Adrenal gland (tissue), 12 donors: Measurements from ENCODE around the gene POU2F3. TPM values are rescaled to one million over a fixed set of nuclear protein-coding genes. Genes with fewer than 3 reads are reported as not detected.

ENCODE experiments used
- DNase-seq, 7 donors: peaks; one replicate each; pipeline ENCODE4 v3.0.0-alpha.2; 2019 to 2020
- H3K27ac ChIP-seq, 5 donors: fragments of 200-600 bp; sonication (generic) in 4 of 5; 1 replicate in 3 of 5; 2 replicates in 2 of 5; pipeline versions ENCODE4 v1.5.1 to v1.8.0; 2016 to 2020; ENCODE audit warnings: mild to moderate bottlenecking in 1 of 5
- H3K27me3 ChIP-seq: fragments of 200-600 bp; 2 replicates; pipeline ENCODE4 v1.8.0; 2021
- H3K36me3 ChIP-seq, 2 donors: fragments of 200-600 bp; replicated peaks in 1 of 2; 1 replicate in 1 of 2; 2 replicates in 1 of 2; pipeline versions ENCODE4 v1.5.1 to v1.8.0; 2018 to 2022
- H3K4me1 ChIP-seq, 2 donors: fragments of 200-600 bp; replicated peaks in 1 of 2; 1 replicate in 1 of 2; 2 replicates in 1 of 2; pipeline versions ENCODE4 v1.5.1 to v1.8.0; 2018 to 2021
- H3K4me3 ChIP-seq, 4 donors: fragments of 200-600 bp; sonication (generic) in 3 of 4; one replicate each; pipeline ENCODE4 v1.5.1; 2016 to 2018
- H3K9me3 ChIP-seq, 3 donors: fragments of 200-600 bp; sonication (generic) in 1 of 3; replicated peaks in 1 of 3; 1 replicate in 2 of 3; 2 replicates in 1 of 3; pipeline versions ENCODE4 v1.5.1 to v1.8.0; 2016 to 2021
- CTCF ChIP-seq, 6 experiments: fragments of 450-650 bp in 4 of 6; fragments of 200-600 bp in 2 of 6; sonication (generic) in 1 of 6; IDR thresholded peaks; 1 replicate in 5 of 6; 2 replicates in 1 of 6; pipeline versions ENCODE4 v1.5.1 to v1.8.0; 2016 to 2021; ENCODE audit warnings: antibody characterized with exemption in 6 of 6, mild to moderate bottlenecking in 2 of 6, moderate library complexity in 1 of 6
- POLR2A ChIP-seq, 2 donors: fragments of 450-650 bp; IDR thresholded peaks; one replicate each; pipeline ENCODE4 v1.6.1; 2017; ENCODE audit warnings: antibody characterized with exemption in 2 of 2, mild to moderate bottlenecking in 2 of 2, moderate library complexity in 1 of 2
- WGBS, 4 donors: extraction: QIAGEN DNeasy Blood & Tissue Kit in 2 of 4; methylation state at CpG; one replicate each; pipeline versions ENCODE4 v1.1.5 to v1.1.7; 2013 to 2017; 5-methylcytosine and 5-hydroxymethylcytosine counted together
- intact Hi-C, 2 donors: fragments of 100-400 bp; cut with DNase I; formaldehyde crosslinking; loops; one replicate each; pipeline versions ENCODE4 v1.14.1 to v1.15.0; 2022 to 2023
- polyA plus RNA-seq, 3 donors: library from polyadenylated mRNA; stranded (reverse); fragments of 200-250 nt in 2 of 3; fragments of 350-450 nt in 1 of 3; fragmentation: Illumina TruSeq in 1 of 3; extraction: RNeasy Lipid Tissue Mini Kit (QIAGEN cat#74804) in 1 of 3; gene quantifications; one replicate each; pipeline ENCODE4 v1.2.3, GENCODE V29; 2013 to 2014
- total RNA-seq, 9 donors: library from RNA; depleted of rRNA in 4 of 9; stranded (reverse); fragments of >200 nt in 4 of 9; fragments of 120-200 nt in 1 of 9; fragmentation: NEBNext Ultra II Directional in 1 of 9; extraction: Animal tissue kit (Norgen Biotek cat#: 25700) in 1 of 9; gene quantifications; one replicate each; pipeline versions ENCODE4 v1.1.0 to v1.2.4, GENCODE V29; 2013 to 2023
- donor health status: healthy with polysubstance abuse.
- donor health status: Bipolar disorder and iron deficiency.
- donor health status: DM: yes; HTN: yes; CAD: no.
- donor health status: DM: no; HTN: no; CAD: no.
- donor health status: DM: no; HTN: no; CAD: no.
- donor health status: DM: yes; HTN: yes; CAD: no.

The POU2F3 gene
- total and polyA plus RNA-seq, 12 donors, result 0.07 to 1.4 (median 0.17) TPM; not detected in 3

- H3K4me1 ChIP-seq, result peaks cover 28 to 74% of the 10 kb centered on the region in 2 donors
- WGBS, 4 donors, result 1 to 3% (median 1%) methylated on average over 13 to 56 of the region's 56 CpGs
Observed at GRCh38 chr11:120336641-120337354, 96.9 kb downstream of the POU2F3 start.

GRCh38 chr11:120337355-120338106 lies 97.6 kb downstream of the POU2F3 start:
- intact Hi-C loops, result loop anchor here (10.0 kb wide), 3 partner anchors 87 to 347 kb away; no protein-coding TSS in a partner anchor
- TF ChIP-seq CTCF (IDR thresholded peaks at IDR 0.05) (no peak), POLR2A (IDR thresholded peaks at IDR 0.05) (no peak)
- peaks cover 22 to 74% of the 10 kb centered on the region in 2 donors for H3K4me1 ChIP-seq

More at GRCh38 chr11:120336641-120337354, 96.9 kb downstream of the POU2F3 start:
- TF ChIP-seq POLR2A (IDR thresholded peaks at IDR 0.05) (peak in 1 of 2 donors; percentile 17), CTCF (IDR thresholded peaks at IDR 0.05) (no peak)
- H3K4me3 ChIP-seq, result peak overlapping the region; percentile 44 to 97 (median 82)
- H3K9me3 ChIP-seq, result no peaks in the 10 kb centered on the region
- no peaks in the 10 kb centered on the region for H3K36me3 ChIP-seq
- peak overlapping the region; percentile 55 to 99 (median 97) for H3K27ac ChIP-seq
- intact Hi-C loops, result loop anchor here (10.0 kb wide), 3 partner anchors 88 to 348 kb away; no protein-coding TSS in a partner anchor
- peak; percentile 64 to 80 (median 65) for DNase-seq
- no peaks in the 10 kb centered on the region for H3K27me3 ChIP-seq

DNA sequence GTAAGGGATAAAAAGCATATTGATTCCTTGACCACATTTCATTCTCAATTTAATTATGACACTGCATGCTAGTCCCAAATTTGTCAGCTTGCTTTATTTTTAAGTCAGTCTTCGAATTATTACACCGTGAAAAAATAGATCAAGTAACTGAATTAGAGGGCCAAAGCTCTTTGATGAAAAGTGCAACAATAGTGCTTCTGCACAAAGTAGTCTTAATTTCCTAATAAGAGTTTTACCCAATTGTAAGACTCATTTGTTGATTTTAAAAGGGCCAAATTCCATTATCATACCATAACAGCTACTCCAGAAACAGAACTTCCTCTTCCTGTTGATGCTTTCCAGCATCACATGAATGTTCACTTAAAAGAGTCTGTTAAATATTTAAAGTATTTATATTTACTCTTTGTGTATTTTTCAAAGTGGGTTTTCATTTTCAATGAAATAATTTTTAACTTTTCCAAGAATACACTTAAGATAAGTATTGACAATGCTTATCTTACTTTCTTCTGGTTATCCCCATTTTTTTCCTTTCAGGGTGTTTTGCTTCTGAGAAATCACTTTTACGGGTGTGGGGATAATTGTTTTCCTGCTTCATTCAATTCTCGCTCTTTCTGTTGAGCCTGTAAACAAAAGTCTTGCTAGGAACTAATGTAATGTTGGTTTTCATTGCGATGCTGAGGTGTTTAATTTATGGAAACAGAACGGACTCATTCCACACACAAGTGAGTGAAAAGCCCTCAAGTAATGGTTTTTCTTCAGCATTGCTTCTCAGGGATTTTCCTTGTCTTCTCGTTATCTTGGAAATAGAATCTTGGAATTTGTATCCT lies 98.4 kb downstream of the POU2F3 start:
- intact Hi-C loops, result loop anchor here (10.0 kb wide), 3 partner anchors 86 to 346 kb away; no protein-coding TSS in a partner anchor
- no peaks in the 10 kb centered on the region for H3K27me3 ChIP-seq
- H3K4me3 ChIP-seq, result peak overlapping the region in 3 of 4 donors; percentile 44 to 97 (median 75)
- no peak for DNase-seq
- H3K9me3 ChIP-seq, result no peaks in the 10 kb centered on the region
- H3K27ac ChIP-seq, result peak overlapping the region in 4 of 5 donors; percentile 95 to 99 (median 98)
- H3K36me3 ChIP-seq, result no peaks in the 10 kb centered on the region
- WGBS, 4 donors, result 19 to 33% (median 20%) methylated on average over 7 of the region's 7 CpGs
- peaks cover 26 to 74% of the 10 kb centered on the region in 2 donors for H3K4me1 ChIP-seq
- TF ChIP-seq POLR2A (IDR thresholded peaks at IDR 0.05) (no peak), CTCF (IDR thresholded peaks at IDR 0.05) (no peak)

More at GRCh38 chr11:120337355-120338106, 97.6 kb downstream of the POU2F3 start:
- Histone ChIP-seq H3K27me3 (no peaks in the 10 kb centered on the region), H3K36me3 (no peaks in the 10 kb centered on the region), H3K4me3 (peak overlapping the region in 3 of 4 donors; percentile 44 to 97 (median 75)), H3K27ac (peak overlapping the region; percentile 55 to 99 (median 97)), H3K9me3 (no peaks in the 10 kb centered on the region)
- 5 to 11% (median 7%) methylated on average over 17 to 18 of the region's 18 CpGs for WGBS, 4 donors
- peak in 2 of 7 donors; percentile 49 for DNase-seq
